Measurements from ENCODE around the gene MYO1G.

The MYO1G gene

GRCh38 chr7:44969049-44969700 is 9.6 kb downstream of the MYO1G start:
- TF ChIP-seq GATA2 (IDR thresholded peaks at IDR 0.05; ENCODE audit: low read depth, low read length) (no peak), GATA3 (IDR thresholded peaks at IDR 0.05; ENCODE audit: low read depth, low read length) (no peak)

DNA sequence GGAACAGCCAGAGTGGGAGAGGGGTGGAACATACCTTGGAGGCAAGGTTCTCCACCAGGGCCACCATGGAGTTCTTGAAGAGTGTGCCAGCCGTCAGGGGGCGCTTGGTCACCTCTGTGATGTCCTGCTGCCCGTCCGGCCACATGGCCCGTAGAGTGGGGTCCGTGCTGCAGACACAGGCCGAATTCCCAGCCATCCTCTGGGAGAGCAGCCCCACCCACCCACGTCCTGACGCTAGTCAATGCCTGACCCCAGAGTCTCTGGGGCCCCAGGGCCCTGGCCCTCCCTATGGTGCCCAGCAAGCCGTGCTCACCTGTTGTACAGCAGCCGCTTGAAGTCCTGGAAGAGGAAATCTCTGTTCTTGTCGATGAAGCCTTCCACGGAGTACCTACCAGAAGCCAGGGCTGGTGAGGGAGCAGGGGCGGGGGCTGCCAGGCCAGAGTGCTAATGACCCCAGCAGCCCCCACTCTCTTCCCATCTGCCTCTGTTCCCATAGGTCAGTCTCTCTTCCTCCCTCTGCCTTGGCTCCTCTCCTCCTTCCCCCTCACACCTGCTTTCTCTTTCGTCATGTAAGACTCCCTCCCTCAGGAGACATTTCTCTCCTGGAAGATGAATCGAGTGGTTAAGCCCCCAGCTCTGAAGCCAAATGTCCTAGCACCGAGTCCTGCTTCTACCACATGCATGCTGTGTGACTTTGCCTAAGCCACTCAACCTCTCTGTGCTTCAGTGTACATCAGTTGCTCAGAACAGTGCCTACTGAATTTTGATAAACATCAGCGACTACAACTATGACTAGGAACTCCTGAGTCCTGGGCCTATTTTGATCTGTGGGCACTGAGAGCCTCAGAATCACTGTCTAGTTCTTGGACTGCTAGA is 11.0 kb downstream of the MYO1G start:
- TF ChIP-seq GATA2 (IDR thresholded peaks at IDR 0.05; ENCODE audit: low read depth, low read length) (no peak), GATA3 (IDR thresholded peaks at IDR 0.05; ENCODE audit: low read depth, low read length) (no peak)

DNA sequence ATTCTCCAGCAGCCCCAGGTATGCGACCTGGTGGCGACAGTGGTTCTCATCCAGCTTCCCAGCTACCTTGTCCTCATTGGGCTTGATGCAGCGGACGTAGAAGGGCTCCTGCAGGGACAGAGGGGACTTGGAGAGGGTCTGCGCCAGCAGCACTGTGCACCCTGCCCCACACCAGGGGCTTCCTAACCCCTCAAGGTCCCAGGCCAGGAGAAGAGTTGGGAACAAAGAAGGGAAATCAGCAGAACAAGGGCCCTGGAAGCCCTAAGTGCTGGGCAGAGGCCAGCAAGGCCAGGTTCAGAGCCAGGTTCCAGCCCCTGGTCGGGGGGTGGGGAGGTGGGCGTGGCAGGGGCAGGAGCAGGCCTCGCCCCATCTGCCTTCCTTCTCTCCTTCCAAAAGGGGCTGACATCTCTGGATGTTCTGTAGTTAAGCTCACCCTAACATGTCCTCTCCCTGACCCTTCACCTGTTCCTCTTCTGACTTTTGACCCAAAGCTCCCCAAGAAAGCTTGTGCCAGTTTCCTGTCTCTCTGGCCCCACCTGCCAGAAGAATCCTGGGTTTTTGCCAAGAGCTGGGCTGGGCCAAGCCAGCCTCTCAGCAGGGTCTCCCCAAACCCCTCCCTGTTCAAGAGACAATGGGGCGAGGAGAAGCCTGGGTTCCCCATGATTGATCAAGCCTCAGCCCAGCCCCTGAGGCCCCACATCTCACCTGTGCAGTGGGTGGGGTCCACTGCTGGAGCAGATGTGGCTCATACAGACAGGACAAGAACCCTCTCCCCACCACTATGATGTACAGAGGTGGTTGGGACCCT is 11.9 kb downstream of the MYO1G start:
- TF ChIP-seq GATA2 (IDR thresholded peaks at IDR 0.05; ENCODE audit: low read depth, low read length) (no peak), GATA3 (IDR thresholded peaks at IDR 0.05; ENCODE audit: low read depth, low read length) (no peak)

DNA sequence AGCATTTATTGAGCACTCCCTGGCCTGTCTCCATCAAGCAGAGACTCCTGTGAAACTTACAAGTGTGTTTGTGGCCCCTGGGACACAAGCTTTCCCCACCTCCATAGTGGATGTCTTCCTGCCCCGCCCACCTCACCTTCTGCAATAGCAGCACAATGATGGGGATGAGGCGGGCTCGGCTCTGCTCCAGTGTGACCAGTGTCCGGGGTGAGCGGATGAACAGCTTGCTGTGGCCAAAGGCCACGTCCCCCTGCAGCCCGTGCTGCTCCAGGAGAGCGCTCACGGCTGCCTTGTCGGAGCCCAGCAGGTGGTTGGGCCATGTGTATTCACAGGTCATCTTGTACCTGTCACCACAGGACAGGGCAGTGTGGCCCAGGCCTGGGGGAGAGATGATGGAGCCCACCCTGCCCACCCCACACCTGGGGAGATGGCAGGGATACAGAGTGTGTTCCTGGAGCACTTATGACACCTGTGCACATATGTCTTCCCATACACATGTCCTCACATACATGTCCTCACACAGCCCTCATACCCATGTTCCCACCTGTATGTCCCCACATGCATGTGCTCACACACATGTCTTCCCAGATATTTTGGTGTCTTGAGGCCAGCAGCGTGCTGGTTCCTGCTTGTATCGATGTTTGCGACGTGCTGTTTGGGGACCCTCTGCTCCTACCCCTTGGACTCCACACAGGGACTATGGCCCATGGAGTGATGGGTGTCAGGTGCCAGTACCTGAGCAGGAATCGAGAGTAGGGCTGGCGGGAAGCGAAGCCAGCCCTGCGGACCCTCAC is 12.7 kb downstream of the MYO1G start:
- TF ChIP-seq GATA3 (IDR thresholded peaks at IDR 0.05; ENCODE audit: low read depth, low read length) (no peak), GATA2 (IDR thresholded peaks at IDR 0.05; ENCODE audit: low read depth, low read length) (no peak)

DNA sequence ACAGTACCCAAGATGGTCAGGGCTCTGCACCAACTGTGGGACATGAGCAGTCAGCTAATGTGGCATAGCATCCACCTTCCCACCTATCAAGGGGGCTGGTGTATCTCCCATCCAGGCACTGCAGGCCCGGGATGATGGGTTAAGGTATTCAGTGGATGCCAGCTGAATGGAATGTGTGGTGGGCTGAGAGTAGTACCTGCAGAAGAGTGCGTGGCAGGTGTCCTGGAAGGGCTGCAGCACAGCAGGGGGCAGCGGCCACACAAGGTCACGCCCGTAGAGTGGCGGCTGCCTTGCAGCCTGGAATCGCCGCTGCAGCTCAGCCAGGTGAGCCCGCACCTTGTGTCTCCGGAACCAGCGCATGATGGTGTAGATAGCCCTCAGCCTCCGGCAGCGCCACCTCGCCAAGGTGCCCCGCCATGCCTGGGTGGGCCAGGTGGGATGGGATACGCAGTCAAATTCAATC is 13.3 kb downstream of the MYO1G start:
- no peak for TF ChIP-seq GATA3 (IDR thresholded peaks at IDR 0.05; ENCODE audit: low read depth, low read length)
- TF ChIP-seq GATA2 (IDR thresholded peaks at IDR 0.05; ENCODE audit: low read depth, low read length) = no peak

GRCh38 chr7:44964831-44965440 is 13.9 kb downstream of the MYO1G start:
- TF ChIP-seq GATA3 (IDR thresholded peaks at IDR 0.05; ENCODE audit: low read depth, low read length) (no peak), GATA2 (IDR thresholded peaks at IDR 0.05; ENCODE audit: low read depth, low read length) (no peak)

DNA sequence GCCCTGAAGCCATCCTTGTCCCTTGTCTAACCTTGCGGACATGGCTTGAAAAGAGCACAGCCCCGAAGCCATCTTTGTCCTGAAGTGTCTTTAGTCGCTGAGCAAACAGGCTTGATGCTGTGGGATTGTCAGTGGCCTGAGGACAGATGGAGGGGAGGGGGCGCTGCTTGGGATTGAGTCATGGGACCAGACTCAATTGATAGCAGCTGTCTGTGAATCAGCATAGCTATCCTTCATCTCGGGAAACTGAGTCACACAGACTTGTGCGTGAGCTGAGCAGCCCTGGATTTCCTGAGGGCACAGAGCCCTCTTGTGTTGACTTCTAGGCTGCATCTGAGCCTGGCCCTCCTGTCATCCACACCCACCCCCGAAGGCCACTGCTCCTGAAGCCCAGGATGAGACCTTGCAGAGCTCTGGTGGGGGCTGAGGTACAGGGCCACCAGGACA is 14.4 kb downstream of the MYO1G start:
- TF ChIP-seq GATA2 (IDR thresholded peaks at IDR 0.05; ENCODE audit: low read depth, low read length) = no peak
- no peak for TF ChIP-seq GATA3 (IDR thresholded peaks at IDR 0.05; ENCODE audit: low read depth, low read length)

GRCh38 chr7:44963364-44964290 is 15.2 kb downstream of the MYO1G start:
- TF ChIP-seq GATA2 (IDR thresholded peaks at IDR 0.05; ENCODE audit: low read depth, low read length) (no peak), GATA3 (IDR thresholded peaks at IDR 0.05; ENCODE audit: low read depth, low read length) (no peak)

DNA sequence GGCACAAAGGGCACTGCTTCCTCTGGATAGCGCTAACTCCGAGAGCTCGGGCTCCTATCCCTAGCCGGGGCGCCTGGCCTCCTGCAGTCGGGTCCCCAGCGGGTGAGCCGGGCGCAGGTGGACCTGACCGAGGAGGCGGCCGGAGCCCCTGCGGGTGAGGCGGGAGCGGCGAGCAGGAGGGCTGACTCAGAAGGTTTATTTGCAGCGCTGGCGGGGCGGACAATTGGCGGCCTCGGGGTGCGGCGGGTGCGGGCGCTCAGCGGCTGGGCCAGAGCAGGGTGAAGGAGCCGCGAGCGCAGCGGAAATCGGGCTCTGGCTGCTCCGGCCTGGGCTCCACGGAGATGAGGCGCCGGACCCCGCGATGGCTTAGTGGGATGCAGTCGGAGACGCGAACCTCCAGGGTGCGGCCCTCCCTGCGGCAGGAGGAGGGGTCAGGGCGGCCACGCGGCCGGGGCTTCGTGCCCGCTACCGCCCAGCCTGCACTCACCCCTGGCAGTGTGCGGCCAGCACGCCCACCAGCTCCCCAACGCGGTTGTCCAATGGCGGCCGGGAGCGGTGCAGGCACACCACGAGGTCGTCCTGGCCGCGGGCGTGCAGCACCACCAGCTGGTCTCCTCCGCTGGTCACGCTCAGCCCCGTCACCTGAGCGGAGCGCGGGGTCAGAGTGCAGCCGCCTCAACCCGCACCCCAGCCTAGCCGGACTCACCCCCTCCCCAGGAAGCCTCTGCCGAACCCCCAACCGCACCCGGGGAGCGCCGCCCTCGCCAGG is 16.1 kb downstream of the MYO1G start:
- TF ChIP-seq GATA2 (IDR thresholded peaks at IDR 0.05; ENCODE audit: low read depth, low read length) = no peak
- no peak for TF ChIP-seq GATA3 (IDR thresholded peaks at IDR 0.05; ENCODE audit: low read depth, low read length)

- TF ChIP-seq GATA2 (IDR thresholded peaks at IDR 0.05; ENCODE audit: low read depth, low read length) (no peak), GATA3 (IDR thresholded peaks at IDR 0.05; ENCODE audit: low read depth, low read length) (no peak)
Measured at GRCh38 chr7:44961844-44962482, 16.9 kb downstream of the MYO1G start.

- TF ChIP-seq GATA3 (IDR thresholded peaks at IDR 0.05; ENCODE audit: low read depth, low read length) (no peak), GATA2 (IDR thresholded peaks at IDR 0.05; ENCODE audit: low read depth, low read length) (no peak)
Measured at GRCh38 chr7:44960011-44960580, 18.7 kb downstream of the MYO1G start.

Measured in SH-SY5Y (cell line).